ENCODE data around the gene MAPK6. TPM values are rescaled to one million over a fixed set of nuclear protein-coding genes. Genes with fewer than 3 reads are reported as not detected.

MAPK6 gene
- total and polyA plus RNA-seq, 10 of the 15 experiments (the other 5 are each of a cell fraction or from before 2014, with no cell fraction given): 20.6 to 100 (median 52.6) TPM

- TF ChIP-seq E4F1 (IDR thresholded peaks at IDR 0.05; ENCODE audit: borderline replicate concordance, partially characterized antibody) (no peak), CREB1 (IDR thresholded peaks at IDR 0.05; ENCODE audit: low read depth) (peak; percentile 33; the same call in 1 of the 2 replicates), MYB (IDR thresholded peaks at IDR 0.05; ENCODE audit: borderline replicate concordance, low read depth, low read length) (no peak), HCFC1 (IDR thresholded peaks at IDR 0.05; ENCODE audit: low read length) (no peak), CEBPZ (IDR thresholded peaks at IDR 0.05; ENCODE audit: low read depth, low read length) (no peak), E2F8 (IDR thresholded peaks at IDR 0.05; ENCODE audit: low read depth, partially characterized antibody) (no peak), POLR2A (IDR thresholded peaks at IDR 0.05; ENCODE audit: low read depth, low read length) (no peak), SPI1 (IDR thresholded peaks at IDR 0.05; ENCODE audit: borderline replicate concordance, insufficient read depth, low read depth, low read length) (no peak), MTA2 (IDR thresholded peaks at IDR 0.05; ENCODE audit: low read depth) (no peak), SUZ12 (IDR thresholded peaks at IDR 0.05; ENCODE audit: unreplicated experiment) (no peak), STAT1 (conservative IDR thresholded peaks at IDR 0.05) (no peak), LARP7 (IDR thresholded peaks at IDR 0.05) (no peak), SUPT20H (IDR thresholded peaks at IDR 0.05; ENCODE audit: borderline replicate concordance, control insufficient read depth, low read depth, low read length) (no peak), ZBTB40 (IDR thresholded peaks at IDR 0.05; ENCODE audit: borderline replicate concordance) (no peak), SREBF1 (IDR thresholded peaks at IDR 0.05; ENCODE audit: low read length) (no peak), NR2F1 (conservative IDR thresholded peaks at IDR 0.05) (no peak), SMAD5 (IDR thresholded peaks at IDR 0.05; ENCODE audit: low read depth) (no peak)
Observed at GRCh38 chr15:52010633-52011595, 8.1 kb upstream of the MAPK6 start (continued).

All from GM12878 (cell line).